ENCODE results near the gene GRIP2. TPM values are rescaled to one million over a fixed set of nuclear protein-coding genes. Genes with fewer than 3 reads are reported as not detected.

GRIP2 gene
- total and polyA plus RNA-seq, 10 donors: 0.15 to 3.7 (median 1.2) TPM

- TF ChIP-seq, protein P1, sequence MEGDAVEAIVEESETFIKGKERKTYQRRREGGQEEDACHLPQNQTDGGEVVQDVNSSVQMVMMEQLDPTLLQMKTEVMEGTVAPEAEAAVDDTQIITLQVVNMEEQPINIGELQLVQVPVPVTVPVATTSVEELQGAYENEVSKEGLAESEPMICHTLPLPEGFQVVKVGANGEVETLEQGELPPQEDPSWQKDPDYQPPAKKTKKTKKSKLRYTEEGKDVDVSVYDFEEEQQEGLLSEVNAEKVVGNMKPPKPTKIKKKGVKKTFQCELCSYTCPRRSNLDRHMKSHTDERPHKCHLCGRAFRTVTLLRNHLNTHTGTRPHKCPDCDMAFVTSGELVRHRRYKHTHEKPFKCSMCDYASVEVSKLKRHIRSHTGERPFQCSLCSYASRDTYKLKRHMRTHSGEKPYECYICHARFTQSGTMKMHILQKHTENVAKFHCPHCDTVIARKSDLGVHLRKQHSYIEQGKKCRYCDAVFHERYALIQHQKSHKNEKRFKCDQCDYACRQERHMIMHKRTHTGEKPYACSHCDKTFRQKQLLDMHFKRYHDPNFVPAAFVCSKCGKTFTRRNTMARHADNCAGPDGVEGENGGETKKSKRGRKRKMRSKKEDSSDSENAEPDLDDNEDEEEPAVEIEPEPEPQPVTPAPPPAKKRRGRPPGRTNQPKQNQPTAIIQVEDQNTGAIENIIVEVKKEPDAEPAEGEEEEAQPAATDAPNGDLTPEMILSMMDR (IDR thresholded peaks at IDR 0.05 in 8 of 11, conservative IDR thresholded peaks at IDR 0.05 in 3 of 11): no peak
- peak in 1 of 3 donors; percentile 65 for TF ChIP-seq POLR2AphosphoS5 (IDR thresholded peaks at IDR 0.05)
- Histone ChIP-seq H3K4me3 (no peak overlapping the region), H3K27me3 (replicated peaks in 1 of 7) (no peaks in the 10 kb centered on the region), H3K36me3 (peaks cover 0 to 100% (median 79%) of the 10 kb centered on the region in 6 donors), H3K9me3 (no peaks in the 10 kb centered on the region), H3K27ac (no peak overlapping the region), H3K4me1 (peaks cover 0 to 30% (median 12%) of the 10 kb centered on the region in 6 donors)
- WGBS, 5 donors: 87 to 94% (median 93%) methylated on average over 23 of the region's 23 CpGs
- intact Hi-C loops (cut with DNase I; ENCODE audit: low total_unique reads): loop anchor here (5.0 to 10.0 kb wide), 3 partner anchors 204 to 572 kb away; no protein-coding TSS in a partner anchor
- DNase-seq: no peak
These were observed 73.8 kb downstream of the GRIP2 start for GRCh38 chr3:14466179-14466903.

DNA sequence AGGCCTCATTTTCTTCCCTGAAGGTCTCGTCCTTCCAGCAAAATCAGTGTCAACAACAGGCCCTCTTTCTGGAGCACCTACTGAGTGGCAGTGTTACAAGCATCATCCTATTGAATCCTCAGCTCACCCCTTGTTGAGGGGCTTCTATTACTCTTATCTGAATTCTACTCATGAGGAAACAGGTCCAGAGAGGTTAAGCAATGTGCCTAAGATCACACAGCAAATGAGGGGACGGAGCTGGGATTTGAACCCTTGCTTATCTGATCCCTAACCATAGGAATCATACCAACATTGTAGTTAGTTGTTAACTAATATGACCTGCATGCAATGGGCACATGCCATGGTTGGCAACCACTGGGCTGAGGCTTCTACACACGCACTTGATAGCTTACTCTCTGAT is 74.7 kb downstream of the GRIP2 start:
- 91 to 99% (median 95%) methylated on average over 3 of the region's 3 CpGs for WGBS, 5 donors
- H3K9me3 ChIP-seq: no peaks in the 10 kb centered on the region
- H3K36me3 ChIP-seq: peaks cover 0 to 100% (median 81%) of the 10 kb centered on the region in 6 donors
- no peaks in the 10 kb centered on the region for H3K27me3 ChIP-seq (replicated peaks in 1 of 7)
- peaks cover 0 to 36% (median 20%) of the 10 kb centered on the region in 6 donors for H3K4me1 ChIP-seq
- intact Hi-C loops (cut with DNase I; ENCODE audit: low total_unique reads): loop anchor here (5.0 to 10.0 kb wide), 3 partner anchors 203 to 571 kb away; no protein-coding TSS in a partner anchor
- TF ChIP-seq, protein P1 (IDR thresholded peaks at IDR 0.05 in 8 of 11, conservative IDR thresholded peaks at IDR 0.05 in 3 of 11): no peak
- TF ChIP-seq POLR2AphosphoS5 (IDR thresholded peaks at IDR 0.05) (no peak), POLR2A (IDR thresholded peaks at IDR 0.05) (no peak)
- no peak overlapping the region for H3K27ac ChIP-seq
- no peak overlapping the region for H3K4me3 ChIP-seq
- no peak for DNase-seq

GRCh38 chr3:14464521-14464920 is 75.6 kb downstream of the GRIP2 start:
- no peak overlapping the region for H3K4me3 ChIP-seq
- H3K4me1 ChIP-seq: peaks cover 0 to 43% (median 22%) of the 10 kb centered on the region in 6 donors
- DNase-seq: no peak
- TF ChIP-seq POLR2A (IDR thresholded peaks at IDR 0.05) (no peak), POLR2AphosphoS5 (IDR thresholded peaks at IDR 0.05) (no peak)
- TF ChIP-seq, protein P1 (IDR thresholded peaks at IDR 0.05 in 8 of 11, conservative IDR thresholded peaks at IDR 0.05 in 3 of 11): no peak
- peak overlapping the region in 1 of 8 donors; percentile 47 for H3K27ac ChIP-seq
- peaks cover 0 to 100% (median 80%) of the 10 kb centered on the region in 6 donors for H3K36me3 ChIP-seq
- H3K27me3 ChIP-seq (replicated peaks in 1 of 7): no peaks in the 10 kb centered on the region
- 90 to 98% (median 93%) methylated on average over 4 of the region's 4 CpGs for WGBS, 5 donors
- intact Hi-C loops (cut with DNase I; ENCODE audit: low total_unique reads): loop anchor here (10.0 kb wide), 1 partner anchor 570 kb away; no protein-coding TSS in a partner anchor
- no peaks in the 10 kb centered on the region for H3K9me3 ChIP-seq

DNA sequence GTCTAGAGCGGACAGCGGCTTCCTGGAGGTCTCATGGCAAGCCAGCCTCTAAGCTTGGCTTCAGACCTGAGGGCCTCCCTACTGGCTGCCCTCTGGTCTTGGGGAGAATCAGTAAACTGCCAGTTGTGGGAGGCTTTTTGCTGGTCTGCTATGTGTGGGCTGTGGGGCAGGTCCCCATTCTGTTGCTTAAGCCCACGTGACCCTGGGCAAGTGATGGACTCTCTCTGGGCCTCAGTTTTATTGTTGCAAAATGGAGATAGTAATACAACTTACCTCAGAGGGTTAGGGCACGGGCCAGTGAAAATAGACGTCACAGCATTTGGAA is 76.0 kb downstream of the GRIP2 start:
- H3K4me3 ChIP-seq: no peak overlapping the region
- WGBS, 5 donors: 76 to 90% (median 88%) methylated on average over 5 of the region's 5 CpGs
- peak overlapping the region in 5 of 8 donors; percentile 5 to 47 (median 22) for H3K27ac ChIP-seq
- intact Hi-C loops (cut with DNase I; ENCODE audit: low total_unique reads): loop anchor here (10.0 kb wide), 1 partner anchor 569 kb away; no protein-coding TSS in a partner anchor
- H3K27me3 ChIP-seq (replicated peaks in 1 of 7): no peaks in the 10 kb centered on the region
- no peak for DNase-seq
- peaks cover 0 to 100% (median 80%) of the 10 kb centered on the region in 6 donors for H3K36me3 ChIP-seq
- no peaks in the 10 kb centered on the region for H3K9me3 ChIP-seq
- TF ChIP-seq, protein P1 (IDR thresholded peaks at IDR 0.05 in 8 of 11, conservative IDR thresholded peaks at IDR 0.05 in 3 of 11): no peak
- no peak for TF ChIP-seq POLR2A (IDR thresholded peaks at IDR 0.05)
- no peak for TF ChIP-seq POLR2AphosphoS5 (IDR thresholded peaks at IDR 0.05)
- H3K4me1 ChIP-seq: peaks cover 0 to 43% (median 22%) of the 10 kb centered on the region in 6 donors

Measured in spleen (tissue), 11 donors.